ENCODE results near the gene PSPN.
"Not testable (repeated sequence)": the region's sequence is repeated elsewhere in the genome, so short reads cannot be mapped to it uniquely, and the experiment has no call there.

Gene PSPN

GRCh38 chr19:6349271-6349670, 26.5 kb downstream of the PSPN start:
- CTCF ChIA-PET; H3K9me3 ChIP-seq (ENCODE audit: control insufficient read depth, insufficient read depth, low read depth, low read length); H3K4me1 ChIP-seq (ENCODE audit: control insufficient read depth, insufficient read depth, low read length); H3K27ac ChIP-seq (ENCODE audit: extremely low read depth, low read depth, low read length); H3K4me3 ChIP-seq (ENCODE audit: low read depth, low read length); H3K36me3 ChIP-seq (ENCODE audit: control insufficient read depth in 2 of 2, insufficient read depth in 1 of 2, low read length in 2 of 2): not testable (repeated sequence)
- POLR2A ChIA-PET, result interaction anchor here (0.9 kb wide), 1 partner anchor 104 kb away, joined by 5 read pairs; no protein-coding TSS in a partner anchor
- TF ChIP-seq ZNF366 (tag by site-specific recombination; conservative IDR thresholded peaks at IDR 0.05), result peak; percentile 98

- POLR2A ChIA-PET, result no interaction called here
- Histone ChIP-seq H3K27ac (ENCODE audit: extremely low read depth, low read depth, low read length) (no peak overlapping the region), H3K36me3 (ENCODE audit: control insufficient read depth in 2 of 2, insufficient read depth in 1 of 2, low read length in 2 of 2) (no peaks in the 10 kb centered on the region), H3K4me1 (ENCODE audit: control insufficient read depth, insufficient read depth, low read length) (no peaks in the 10 kb centered on the region), H3K4me3 (ENCODE audit: low read depth, low read length) (no peak overlapping the region), H3K9me3 (ENCODE audit: control insufficient read depth, insufficient read depth, low read depth, low read length) (no peaks in the 10 kb centered on the region)
- TF ChIP-seq ATF2 (tag by site-specific recombination; IDR thresholded peaks at IDR 0.05; ENCODE audit: low read depth) (no peak), SCRT2 (tag by site-specific recombination; IDR thresholded peaks at IDR 0.05) (peak; percentile 50)
- CTCF ChIA-PET, result no interaction called here
Observed at GRCh38 chr19:6343462-6343861, 32.3 kb downstream of the PSPN start.

GRCh38 chr19:6340493-6341201, 35.1 kb downstream of the PSPN start:
- no peak overlapping the region for H3K27ac ChIP-seq (ENCODE audit: extremely low read depth, low read depth, low read length)
- TF ChIP-seq ZFHX2 (tag by site-specific recombination; conservative IDR thresholded peaks at IDR 0.05) (peak; percentile 86), PRDM4 (tag by site-specific recombination; IDR thresholded peaks at IDR 0.05) (no peak), ZNF174 (tag by site-specific recombination; IDR thresholded peaks at IDR 0.05) (no peak), ZNF626 (tag by site-specific recombination; IDR thresholded peaks at IDR 0.05) (no peak), EGR2 (tag by site-specific recombination; IDR thresholded peaks at IDR 0.05; ENCODE audit: low read depth) (peak; percentile 87)
- POLR2A ChIA-PET, result interaction anchor here (0.7 kb wide), 1 partner anchor 204 kb away, joined by 5 read pairs; no protein-coding TSS in a partner anchor
- H3K36me3 ChIP-seq (ENCODE audit: control insufficient read depth in 2 of 2, insufficient read depth in 1 of 2, low read length in 2 of 2), result no peaks in the 10 kb centered on the region
- CTCF ChIA-PET, result interaction anchor here (0.6 to 0.7 kb wide), 2 partner anchors 17 to 176 kb away, joined by 3 to 4 read pairs; no protein-coding TSS in a partner anchor
- no peaks in the 10 kb centered on the region for H3K9me3 ChIP-seq (ENCODE audit: control insufficient read depth, insufficient read depth, low read depth, low read length)
- no peaks in the 10 kb centered on the region for H3K4me1 ChIP-seq (ENCODE audit: control insufficient read depth, insufficient read depth, low read length)
- H3K4me3 ChIP-seq (ENCODE audit: low read depth, low read length), result no peak overlapping the region

GRCh38 chr19:6334490-6335285, 41.0 kb downstream of the PSPN start:
- Histone ChIP-seq H3K27ac (ENCODE audit: extremely low read depth, low read depth, low read length) (no peak overlapping the region), H3K4me1 (ENCODE audit: control insufficient read depth, insufficient read depth, low read length) (no peaks in the 10 kb centered on the region), H3K9me3 (ENCODE audit: control insufficient read depth, insufficient read depth, low read depth, low read length) (no peaks in the 10 kb centered on the region), H3K4me3 (ENCODE audit: low read depth, low read length) (no peak overlapping the region), H3K36me3 (ENCODE audit: control insufficient read depth in 2 of 2, insufficient read depth in 1 of 2, low read length in 2 of 2) (no peaks in the 10 kb centered on the region)
- POLR2A ChIA-PET, result no interaction called here
- no peak for TF ChIP-seq ZSCAN30 (tag by site-specific recombination; IDR thresholded peaks at IDR 0.05)
- TF ChIP-seq ZNF16 (tag by site-specific recombination; IDR thresholded peaks at IDR 0.05; ENCODE audit: low read depth), result no peak
- TF ChIP-seq ZBTB11 (tag by site-specific recombination; conservative IDR thresholded peaks at IDR 0.05; ENCODE audit: low read depth), result no peak
- TF ChIP-seq ZNF664 (tag by site-specific recombination; IDR thresholded peaks at IDR 0.05), result peak; percentile 56; the same call in 1 of the 2 replicates
- peak; percentile 83 for TF ChIP-seq ZNF768 (tag by site-specific recombination; IDR thresholded peaks at IDR 0.05)
- CTCF ChIA-PET, result interaction anchor here (0.7 kb wide), 1 partner anchor 51 kb away, joined by 3 read pairs; no protein-coding TSS in a partner anchor

Data from HEK293 (cell line).